IMR-90 (cell line): ENCODE data around the gene HNRNPA3. TPM values are rescaled to one million over a fixed set of nuclear protein-coding genes. Genes with fewer than 3 reads are reported as not detected.
A peak's percentile ranks its signal among the peaks of the same experiment; 100 is the strongest.

Experiments used
- ATAC-seq: fragments of 200-7000 bp; cut with Tn5 transposase; 2 replicates; pipeline ENCODE4 v1.9.1; 2020; ENCODE audit warnings: low read depth, mild to moderate bottlenecking, moderate library complexity
- BruUV-seq: library from RNA; stranded (reverse); fragments of 400-500 nt; replicated peaks from 2 replicates; lab custom pipeline; 2021; lab: Mats Ljungman, UMichigan
- CTCF ChIA-PET: fragments of 300-600 bp; formaldehyde crosslinking; extraction: SDS; loops from one replicate; lab custom pipeline; 2021; ENCODE audit warnings: antibody characterized with exemption; lab: Yijun Ruan, JAX
- POLR2A ChIA-PET: fragments of 300-600 bp; sonication (Branson Sonifier 250); formaldehyde crosslinking; loops from one replicate; lab custom pipeline; 2022; ENCODE audit warnings: antibody characterized with exemption; ENCODE audit not compliant: unreplicated experiment; lab: Charles Lee
- DNase-seq: peaks from one replicate; pipeline ENCODE4 v3.0.0; 2013
- H2AFZ ChIP-seq: replicated peaks from 2 replicates; pipeline ENCODE3; 2013; ENCODE audit warnings: low read length, mild to moderate bottlenecking; ENCODE audit not compliant: poor library complexity
- H2AK5ac ChIP-seq: 2 replicates; pipeline ENCODE4 v1.6.1; 2013; ENCODE audit warnings: low read depth, low read length, inconsistent platforms
- H2AK9ac ChIP-seq: replicated peaks from 2 replicates; pipeline ENCODE3; 2013; ENCODE audit warnings: mild to moderate bottlenecking, low read depth, low read length, moderate library complexity; ENCODE audit not compliant: poor library complexity
- H2BK120ac ChIP-seq: 2 replicates; pipeline ENCODE4 v1.6.1; 2013; ENCODE audit warnings: low read depth, low read length, inconsistent platforms
- H2BK15ac ChIP-seq: 3 replicates; pipeline ENCODE4 v1.6.1; 2013; ENCODE audit warnings: low read depth, low read length, inconsistent platforms
- H2BK20ac ChIP-seq: 2 replicates; pipeline ENCODE4 v1.6.1; 2013; ENCODE audit warnings: low read depth, mild to moderate bottlenecking, inconsistent platforms, low read length, moderate library complexity
- H2BK5ac ChIP-seq: 2 replicates; pipeline ENCODE4 v1.6.1; 2013; ENCODE audit warnings: mild to moderate bottlenecking, low read depth, low read length, inconsistent platforms; ENCODE audit not compliant: poor library complexity, severe bottlenecking
- H3K14ac ChIP-seq: replicated peaks from 2 replicates; pipeline ENCODE4 v1.6.1; 2013; ENCODE audit warnings: low read depth, low read length, inconsistent platforms
- H3K18ac ChIP-seq: 2 replicates; pipeline ENCODE4 v1.6.1; 2013; ENCODE audit warnings: low read depth, low read length, control low read depth
- H3K23ac ChIP-seq: 2 replicates; pipeline ENCODE4 v1.6.1; 2013; ENCODE audit warnings: low read depth, low read length, inconsistent platforms
- H3K27ac ChIP-seq: 2 replicates; pipeline ENCODE4 v1.5.1; 2013; ENCODE audit warnings: mild to moderate bottlenecking, control low read depth, low read length; ENCODE audit not compliant: insufficient read depth
- H3K27me3 ChIP-seq: 2 replicates; pipeline ENCODE4 v1.6.1; 2013; ENCODE audit warnings: low read length; ENCODE audit not compliant: control insufficient read depth, insufficient read depth
- H3K36me3 ChIP-seq: 2 replicates; pipeline ENCODE4 v1.6.1; 2013; ENCODE audit warnings: low read length, mixed read lengths; ENCODE audit not compliant: control insufficient read depth, insufficient read depth
- H3K4ac ChIP-seq: 2 replicates; pipeline ENCODE4 v1.6.1; 2013; ENCODE audit warnings: low read depth, low read length, inconsistent platforms
- H3K4me1 ChIP-seq: 2 replicates; pipeline ENCODE4 v1.6.1; 2013; ENCODE audit warnings: low read length, mixed read lengths; ENCODE audit not compliant: control insufficient read depth, insufficient read depth
- H3K4me2 ChIP-seq: 2 replicates; pipeline ENCODE4 v1.6.1; 2013; ENCODE audit warnings: low read depth, mild to moderate bottlenecking, control low read depth, low read length, moderate library complexity
- H3K4me3 ChIP-seq: 2 replicates; pipeline ENCODE4 v1.5.1; 2013; ENCODE audit warnings: low read depth, mild to moderate bottlenecking, control low read depth, low read length, moderate library complexity; ENCODE audit not compliant: insufficient read depth
- H3K56ac ChIP-seq: 2 replicates; pipeline ENCODE4 v1.6.1; 2013; ENCODE audit warnings: low read length, inconsistent platforms; ENCODE audit not compliant: insufficient read depth; ENCODE audit errors: extremely low read depth
- H3K79me1 ChIP-seq, 2 experiments: 2 replicates each; pipeline ENCODE4 v1.6.1; 2013; ENCODE audit warnings: low read length in 2 of 2, inconsistent platforms in 1 of 2, low read depth in 1 of 2
- H3K9ac ChIP-seq: 2 replicates; pipeline ENCODE4 v1.6.1; 2013; ENCODE audit warnings: low read depth, low read length, control low read depth
- H3K9me1 ChIP-seq: 2 replicates; pipeline ENCODE4 v1.6.1; 2013; ENCODE audit warnings: low read length, inconsistent platforms; ENCODE audit not compliant: insufficient read depth
- H3K9me3 ChIP-seq: 2 replicates; pipeline ENCODE4 v1.6.1; 2013; ENCODE audit warnings: low read length; ENCODE audit not compliant: control insufficient read depth, insufficient read depth
- H4K20me1 ChIP-seq: 2 replicates; pipeline ENCODE4 v1.6.1; 2013; ENCODE audit warnings: low read length, inconsistent platforms; ENCODE audit not compliant: insufficient read depth
- H4K5ac ChIP-seq: 2 replicates; pipeline ENCODE4 v1.6.1; 2013; ENCODE audit warnings: mild to moderate bottlenecking, low read depth, low read length, control low read depth
- H4K8ac ChIP-seq, 2 experiments: 2 replicates each; pipeline ENCODE4 v1.6.1; 2013; ENCODE audit warnings: low read depth in 2 of 2, low read length in 2 of 2, control low read depth in 1 of 2, inconsistent platforms in 1 of 2
- H4K91ac ChIP-seq: 2 replicates; pipeline ENCODE4 v1.6.1; 2013; ENCODE audit warnings: low read depth, low read length, inconsistent platforms; ENCODE audit not compliant: insufficient read depth
- BHLHE40 ChIP-seq: fragments of 150-350 bp; IDR thresholded peaks from 2 replicates; pipeline ENCODE4 v1.6.1; 2016; ENCODE audit warnings: mild to moderate bottlenecking, low read depth, low read length
- CEBPB ChIP-seq: IDR thresholded peaks from 2 replicates; pipeline ENCODE4 v1.6.1; 2012; ENCODE audit warnings: low read depth, low read length, improper control_type of control experiment
- CHD1 ChIP-seq: IDR thresholded peaks from 2 replicates; pipeline ENCODE4 v1.6.1; 2012; ENCODE audit warnings: low read depth, low read length, improper control_type of control experiment
- CTCF ChIP-seq: conservative IDR thresholded peaks from 2 replicates; pipeline ENCODE4 v1.5.1; 2012; ENCODE audit warnings: mild to moderate bottlenecking, low read depth, low read length, improper control_type of control experiment
- ELK1 ChIP-seq: fragments of 150-350 bp; IDR thresholded peaks from 2 replicates; pipeline ENCODE4 v1.6.1; 2016; ENCODE audit warnings: low read depth, mild to moderate bottlenecking, low read length, moderate library complexity, borderline replicate concordance
- FOS ChIP-seq: fragments of 150-350 bp; IDR thresholded peaks from 2 replicates; pipeline ENCODE4 v1.6.1; 2016; ENCODE audit warnings: low read depth, low read length
- MAFK ChIP-seq: IDR thresholded peaks from 2 replicates; pipeline ENCODE4 v1.6.1; 2012; ENCODE audit warnings: low read depth, low read length, improper control_type of control experiment
- MAZ ChIP-seq: IDR thresholded peaks from 2 replicates; pipeline ENCODE4 v1.6.1; 2012; ENCODE audit warnings: low read depth, mild to moderate bottlenecking, low read length, improper control_type of control experiment, moderate library complexity, borderline replicate concordance
- MXI1 ChIP-seq: IDR thresholded peaks from 2 replicates; pipeline ENCODE4 v1.6.1; 2012; ENCODE audit warnings: low read depth, mild to moderate bottlenecking, low read length, moderate library complexity, borderline replicate concordance
- NFE2L2 ChIP-seq: fragments of 150-350 bp; IDR thresholded peaks from 2 replicates; pipeline ENCODE4 v1.6.1; 2016; ENCODE audit warnings: low read depth, mild to moderate bottlenecking, low read length
- POLR2A ChIP-seq: IDR thresholded peaks from 2 replicates; pipeline ENCODE4 v1.6.1; 2012; ENCODE audit warnings: mild to moderate bottlenecking, low read depth, low read length
- RAD21 ChIP-seq: IDR thresholded peaks from 2 replicates; pipeline ENCODE4 v1.6.1; 2012; ENCODE audit warnings: low read length, improper control_type of control experiment
- RCOR1 ChIP-seq: IDR thresholded peaks from 2 replicates; pipeline ENCODE4 v1.6.1; 2012; ENCODE audit warnings: mild to moderate bottlenecking, low read length, improper control_type of control experiment; ENCODE audit not compliant: insufficient replicate concordance
- RFX5 ChIP-seq: IDR thresholded peaks from 2 replicates; pipeline ENCODE4 v1.8.0; 2012; ENCODE audit warnings: low read depth, mild to moderate bottlenecking, low read length, moderate library complexity
- SMC3 ChIP-seq: fragments of 150-350 bp; IDR thresholded peaks from 2 replicates; pipeline ENCODE4 v1.6.1; 2016; ENCODE audit warnings: low read depth, mild to moderate bottlenecking, antibody characterized with exemption, low read length, moderate library complexity
- USF2 ChIP-seq: fragments of 150-350 bp; IDR thresholded peaks from 2 replicates; pipeline ENCODE4 v1.6.1; 2017; ENCODE audit warnings: mild to moderate bottlenecking, antibody characterized with exemption, low read length, low read depth
- WGBS, 2 experiments: methylation state at CpG; one replicate each; pipeline versions ENCODE4 v1.1.5 to v1.1.7; 2013; ENCODE audit warnings: missing lambda C conversion rate in 2 of 2; ENCODE audit not compliant: insufficient read length in 1 of 2; ENCODE audit errors: extremely low coverage in 2 of 2; 5-methylcytosine and 5-hydroxymethylcytosine counted together
- dilution Hi-C: fragments of 300-500 bp; cut with HindIII; formaldehyde crosslinking; loops from one replicate; pipeline ENCODE4 v1.14.3; 2018; ENCODE audit warnings: low sequenced_read_pairs; ENCODE audit not compliant: unreplicated experiment
- in situ Hi-C: fragments of 300-500 bp; cut with MboI; formaldehyde crosslinking; loops from 3 replicates; pipeline ENCODE4 v1.14.3; 2019; ENCODE audit warnings: low sequenced_read_pairs, inconsistent platforms, mixed read lengths
- intact Hi-C: fragments of 100-400 bp; cut with micrococcal nuclease; formaldehyde crosslinking; loops from 2 replicates; pipeline ENCODE4 v1.10.0; 2022
- polyA plus RNA-seq, 3 experiments: library from polyadenylated mRNA; depleted of rRNA; stranded (reverse); fragments of >200 nt; gene quantifications; 2 replicates each; pipeline ENCODE4 v1.2.3, GENCODE V29; 2012; ENCODE audit warnings: low replicate concordance in 1 of 3
- total RNA-seq: library from RNA; depleted of rRNA; stranded (reverse); fragments of >200 nt; gene quantifications from 2 replicates; pipeline ENCODE4 v1.2.3, GENCODE V29; 2012

The HNRNPA3 gene
- total and polyA plus RNA-seq, 2 of the 4 experiments (the other 2 are of a cell fraction): 18.6 to 111 TPM

- dilution Hi-C loops (no loop called here), intact Hi-C loops (no loop called here), in situ Hi-C loops (no loop called here)
- ATAC-seq (no peak), DNase-seq (no peak)
- Histone ChIP-seq H2BK5ac (no peak overlapping the region), H3K79me1 (peaks cover 0 to 40% of the 10 kb centered on the region in 2 experiments; a peak in 2 of 4 replicates), H3K27me3 (no peaks in the 10 kb centered on the region), H3K23ac (0 out of 2 replicates have a peak overlapping the region, but pooled peaks have one; percentile 38), H3K56ac (no peak overlapping the region), H3K4me3 (no peak overlapping the region), H4K20me1 (peaks cover 99% of the 10 kb centered on the region), H2BK20ac (no peak overlapping the region), H3K4me2 (peak overlapping the region; percentile 27; the same call in 1 of the 2 replicates), H3K9ac (no peak overlapping the region), H2AK5ac (no peak overlapping the region), H2BK15ac (no peak overlapping the region), H2AK9ac (no peak overlapping the region), H3K4ac (no peak overlapping the region), H3K36me3 (peaks cover 27% of the 10 kb centered on the region), H3K27ac (no peak overlapping the region), H4K5ac (no peak overlapping the region), H4K8ac (no peak overlapping the region), H3K4me1 (peaks cover 19% of the 10 kb centered on the region), H3K9me1 (peaks cover 28% of the 10 kb centered on the region), H3K18ac (no peak overlapping the region), H2AFZ (no peak overlapping the region), H2BK120ac (no peak overlapping the region), H3K14ac (no peak overlapping the region), H4K91ac (no peak overlapping the region), H3K9me3 (no peaks in the 10 kb centered on the region; the same call in 1 of the 2 replicates)
- CTCF ChIA-PET: no interaction called here
- TF ChIP-seq POLR2A (no peak), BHLHE40 (no peak), RAD21 (no peak), ELK1 (no peak), FOS (no peak), NFE2L2 (no peak), MAFK (no peak), CHD1 (no peak), MAZ (no peak), CTCF (no peak), RCOR1 (no peak), USF2 (no peak), MXI1 (no peak), SMC3 (no peak), CEBPB (no peak), RFX5 (no peak)
- POLR2A ChIA-PET: interaction anchor here (0.5 kb wide), 1 partner anchor 9 kb away, joined by 3 read pairs; no protein-coding TSS in a partner anchor
- BruUV-seq: no TSS peak
- no CpG with 5 or more reads among the region's 3 CpGs for WGBS, 2 experiments
Observed at GRCh38 chr2:177256695-177257094, 44.1 kb downstream of the HNRNPA3 start.
